CD4-positive, alpha-beta memory T cell (primary cell): Measurements from ENCODE around the gene TIRAP. TPM values are rescaled to one million over a fixed set of nuclear protein-coding genes. Genes with fewer than 3 reads are reported as not detected.

Experiments
- CTCF ChIA-PET: fragments of 350-600 bp; sonication (Branson Sonifier 250); formaldehyde crosslinking; loops from one replicate; lab custom pipeline; 2021; ENCODE audit warnings: inconsistent platforms; ENCODE audit not compliant: partially characterized antibody; lab: Charles Lee
- POLR2A ChIA-PET: fragments of 350-600 bp; sonication (Branson Sonifier 250); formaldehyde crosslinking; loops from one replicate; lab custom pipeline; 2021; ENCODE audit not compliant: partially characterized antibody; lab: Charles Lee
- DNase-seq, 5 donors: peaks; one replicate each; pipeline versions ENCODE4 v3.0.0 to v3.0.0-alpha.2; 2020 to 2022; ENCODE audit warnings: mixed read lengths in 1 of 5
- H3K27ac ChIP-seq: one replicate; pipeline ENCODE4 v1.7.0; 2013; ENCODE audit warnings: low read depth, low read length
- H3K27me3 ChIP-seq: 2 replicates; pipeline ENCODE4 v1.7.0; 2013; ENCODE audit warnings: mild to moderate bottlenecking, low read length, moderate library complexity; ENCODE audit not compliant: insufficient read depth
- H3K36me3 ChIP-seq: 2 replicates; pipeline ENCODE4 v1.7.0; 2013; ENCODE audit warnings: mild to moderate bottlenecking, low read length, moderate library complexity; ENCODE audit not compliant: insufficient read depth
- H3K4me1 ChIP-seq: 2 replicates; pipeline ENCODE4 v1.7.0; 2013; ENCODE audit warnings: mild to moderate bottlenecking, low read length, moderate library complexity; ENCODE audit not compliant: insufficient read depth
- H3K4me3 ChIP-seq, 2 donors: one replicate each; pipeline ENCODE4 v1.7.0; 2013; ENCODE audit warnings: low read length in 2 of 2, mild to moderate bottlenecking in 1 of 2
- H3K9me3 ChIP-seq, 2 donors: one replicate each; pipeline ENCODE4 v1.7.0; 2013; ENCODE audit warnings: low read length in 2 of 2, control low read depth in 1 of 2; ENCODE audit not compliant: control insufficient read depth in 1 of 2
- H3K27ac Mint-ChIP-seq, 7 donors: one replicate each; pipeline ENCODE4 v1.8.0; 2020 to 2021; ENCODE audit warnings: mixed read lengths in 7 of 7, mild to moderate bottlenecking in 6 of 7, inconsistent platforms in 3 of 7, moderate library complexity in 3 of 7
- H3K27me3 Mint-ChIP-seq, 2 donors: one replicate each; pipeline ENCODE4 v1.8.0; 2020 to 2021; ENCODE audit warnings: mixed read lengths in 2 of 2
- H3K36me3 Mint-ChIP-seq, 2 donors: one replicate each; pipeline ENCODE4 v1.8.0; 2020 to 2021; ENCODE audit warnings: mixed read lengths in 2 of 2, inconsistent platforms in 1 of 2, mild to moderate bottlenecking in 1 of 2
- H3K4me1 Mint-ChIP-seq, 4 donors: one replicate each; pipeline ENCODE4 v1.8.0; 2020 to 2021; ENCODE audit warnings: mixed read lengths in 4 of 4, mild to moderate bottlenecking in 1 of 4
- H3K4me3 Mint-ChIP-seq, 8 donors: one replicate each; pipeline ENCODE4 v1.8.0; 2020 to 2021; ENCODE audit warnings: mixed read lengths in 8 of 8, mild to moderate bottlenecking in 7 of 8, moderate library complexity in 6 of 8, inconsistent platforms in 3 of 8
- H3K9me3 Mint-ChIP-seq, 8 donors: one replicate each; pipeline ENCODE4 v1.8.0; 2020 to 2021; ENCODE audit warnings: mixed read lengths in 8 of 8, mild to moderate bottlenecking in 5 of 8, inconsistent platforms in 3 of 8, moderate library complexity in 1 of 8
- intact Hi-C: fragments of 100-400 bp; cut with micrococcal nuclease; formaldehyde crosslinking; loops from one replicate; pipeline ENCODE4 v1.15.1; 2023
- polyA plus RNA-seq, 2 donors: library from polyadenylated mRNA; unstranded; fragments of 300-500 nt; fragmentation: Illumina TruSeq; gene quantifications; one replicate each; pipeline ENCODE4 v1.2.3, GENCODE V29; 2021
- total RNA-seq, 2 experiments: library from RNA; stranded (reverse); gene quantifications; one replicate each; pipeline ENCODE4 v1.2.3, GENCODE V29; 2021

The TIRAP gene
- total and polyA plus RNA-seq, 4 experiments from 2014 or later = 5.9 to 27.4 (median 19.1) TPM

- peak overlapping the region in 2 of 7 donors; percentile 52 to 53 for H3K27ac Mint-ChIP-seq
- ChIA-PET POLR2A (no interaction called here), CTCF (no interaction called here)
- no peak for DNase-seq
- intact Hi-C loops = no loop called here
- Histone ChIP-seq H3K27me3 (no peaks in the 10 kb centered on the region), H3K27ac (no peak overlapping the region), H3K4me1 (no peaks in the 10 kb centered on the region), H3K9me3 (no peaks in the 10 kb centered on the region), H3K36me3 (peaks cover 15% of the 10 kb centered on the region), H3K4me3 (no peak overlapping the region)
- H3K27me3 Mint-ChIP-seq = no peaks in the 10 kb centered on the region
- H3K4me3 Mint-ChIP-seq = no peak overlapping the region
- no peaks in the 10 kb centered on the region for H3K9me3 Mint-ChIP-seq
- peaks cover 18 to 47% of the 10 kb centered on the region in 2 donors for H3K36me3 Mint-ChIP-seq
- peaks cover 7 to 20% (median 16%) of the 10 kb centered on the region in 4 donors for H3K4me1 Mint-ChIP-seq
These were observed 44.5 kb downstream of the TIRAP start for GRCh38 chr11:126327281-126328000.

DNA sequence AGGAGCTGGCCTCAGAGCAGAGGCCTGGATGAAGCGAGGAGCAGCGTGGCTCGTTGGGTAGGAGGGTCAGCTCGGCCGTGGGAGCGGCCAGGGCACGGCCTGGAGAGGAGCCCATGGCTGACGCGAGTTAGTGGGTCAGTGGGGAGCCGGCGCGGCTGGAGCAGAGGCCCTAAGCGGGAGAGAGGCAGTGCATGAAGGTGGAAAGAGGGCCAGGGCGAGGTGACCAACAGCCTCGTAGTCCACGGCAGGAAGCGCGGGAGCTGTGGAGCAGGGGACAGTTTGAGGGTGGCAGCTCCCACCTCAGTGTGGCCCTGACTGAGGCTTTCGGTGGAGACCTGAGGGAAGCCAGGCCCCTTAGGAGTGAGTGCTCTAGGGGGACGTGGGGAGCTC lies 45.1 kb downstream of the TIRAP start:
- no peaks in the 10 kb centered on the region for H3K4me1 ChIP-seq
- H3K36me3 ChIP-seq = peaks cover 21% of the 10 kb centered on the region
- Mint-ChIP-seq H3K4me3 (peak overlapping the region in 1 of 8 donors; percentile 23), H3K27me3 (no peaks in the 10 kb centered on the region), H3K9me3 (no peaks in the 10 kb centered on the region), H3K4me1 (peaks cover 7 to 20% (median 16%) of the 10 kb centered on the region in 4 donors), H3K36me3 (peaks cover 21 to 52% of the 10 kb centered on the region in 2 donors), H3K27ac (no peak overlapping the region)
- no peaks in the 10 kb centered on the region for H3K27me3 ChIP-seq
- H3K4me3 ChIP-seq = no peak overlapping the region
- CTCF ChIA-PET = no interaction called here
- DNase-seq = no peak
- H3K27ac ChIP-seq = no peak overlapping the region
- H3K9me3 ChIP-seq = no peaks in the 10 kb centered on the region
- POLR2A ChIA-PET = no interaction called here
- intact Hi-C loops = no loop called here

GRCh38 chr11:126328444-126328843 lies 45.6 kb downstream of the TIRAP start:
- Mint-ChIP-seq H3K36me3 (peaks cover 26 to 57% of the 10 kb centered on the region in 2 donors), H3K27me3 (no peaks in the 10 kb centered on the region), H3K4me3 (no peak overlapping the region), H3K4me1 (peaks cover 7 to 20% (median 16%) of the 10 kb centered on the region in 4 donors), H3K27ac (no peak overlapping the region), H3K9me3 (no peaks in the 10 kb centered on the region)
- no peak overlapping the region for H3K27ac ChIP-seq
- intact Hi-C loops = no loop called here
- CTCF ChIA-PET = no interaction called here
- POLR2A ChIA-PET = no interaction called here
- H3K27me3 ChIP-seq = no peaks in the 10 kb centered on the region
- H3K4me3 ChIP-seq = no peak overlapping the region
- no peak for DNase-seq
- H3K4me1 ChIP-seq = no peaks in the 10 kb centered on the region
- H3K36me3 ChIP-seq = peaks cover 25% of the 10 kb centered on the region
- H3K9me3 ChIP-seq = no peaks in the 10 kb centered on the region

DNA sequence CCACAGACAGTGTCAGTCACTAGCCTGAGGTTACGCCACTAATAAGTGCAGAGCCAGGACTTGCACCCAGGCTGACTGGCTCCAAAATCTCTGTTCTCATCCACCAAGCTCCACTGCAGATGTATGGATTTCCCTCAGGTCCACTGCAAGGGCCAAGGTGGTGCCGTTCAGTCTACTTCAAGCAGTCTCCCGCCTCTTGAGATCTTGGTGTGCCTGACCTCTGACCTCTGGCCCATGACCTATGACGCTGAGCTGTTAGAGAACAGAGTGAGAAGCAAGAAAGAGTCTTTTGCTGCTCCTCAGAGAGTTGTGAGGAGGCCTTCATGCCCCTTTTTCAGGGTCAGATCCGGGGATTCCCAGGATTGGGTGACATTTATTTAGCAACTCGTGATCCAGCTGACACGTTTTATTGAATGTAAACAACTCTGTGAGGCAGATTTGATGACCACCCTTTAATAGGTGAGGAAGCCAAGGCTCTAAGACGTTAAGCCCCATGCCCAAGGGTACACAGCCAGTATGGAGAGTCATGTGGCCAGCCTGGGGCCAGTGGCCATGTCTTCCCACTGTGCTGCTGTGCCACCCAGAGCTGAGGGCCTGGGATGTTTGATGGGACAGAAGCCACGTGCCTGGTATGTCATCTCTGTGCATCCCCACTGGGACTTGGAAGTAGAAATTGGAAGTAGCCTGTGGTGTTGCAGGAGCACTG lies 46.2 kb downstream of the TIRAP start:
- Mint-ChIP-seq H3K4me3 (no peak overlapping the region), H3K36me3 (peaks cover 31 to 62% of the 10 kb centered on the region in 2 donors)
- intact Hi-C loops = no loop called here

DNA sequence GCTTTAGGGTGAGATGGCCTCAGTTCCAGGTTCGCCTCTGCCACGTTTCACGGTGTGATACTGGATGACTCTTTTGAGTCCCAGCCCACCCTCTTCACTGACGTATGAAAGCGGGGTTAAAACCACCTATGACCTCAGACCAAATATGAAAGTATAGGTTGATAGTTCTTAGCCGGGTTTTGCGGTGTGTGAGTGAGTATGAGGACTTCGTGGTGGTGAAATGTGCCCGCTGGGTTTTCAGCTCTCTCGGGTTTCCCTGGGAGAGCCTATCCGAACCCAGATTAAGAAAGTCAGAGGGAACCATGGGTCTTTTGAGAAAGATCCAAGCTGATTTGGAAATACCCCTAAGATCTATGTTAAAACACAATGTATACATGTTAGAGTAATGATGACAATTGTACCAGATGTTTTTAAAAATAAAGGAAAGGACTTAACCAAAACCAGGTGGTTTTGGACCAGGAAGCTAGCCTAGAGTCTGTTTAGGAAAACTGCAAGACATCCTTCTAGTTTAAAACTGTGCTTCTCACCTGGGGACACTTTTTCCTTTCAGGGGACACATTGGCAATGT lies 46.8 kb downstream of the TIRAP start:
- intact Hi-C loops = no loop called here
- Histone ChIP-seq H3K9me3 (no peaks in the 10 kb centered on the region), H3K4me3 (no peak overlapping the region), H3K27ac (no peak overlapping the region), H3K27me3 (no peaks in the 10 kb centered on the region), H3K36me3 (peaks cover 30% of the 10 kb centered on the region), H3K4me1 (no peaks in the 10 kb centered on the region)
- peaks cover 31 to 64% of the 10 kb centered on the region in 2 donors for H3K36me3 Mint-ChIP-seq
- POLR2A ChIA-PET = no interaction called here
- CTCF ChIA-PET = interaction anchor here (1.1 to 1.4 kb wide), 2 partner anchors 12 to 151 kb away, joined by 3 to 4 read pairs; no protein-coding TSS in a partner anchor
- DNase-seq = peak in 1 of 5 donors; percentile 19
- H3K9me3 Mint-ChIP-seq = no peaks in the 10 kb centered on the region
- peaks cover 9 to 20% (median 16%) of the 10 kb centered on the region in 4 donors for H3K4me1 Mint-ChIP-seq
- H3K4me3 Mint-ChIP-seq = no peak overlapping the region
- no peaks in the 10 kb centered on the region for H3K27me3 Mint-ChIP-seq
- peak overlapping the region in 2 of 7 donors; percentile 61 to 90 for H3K27ac Mint-ChIP-seq

More for the DNA sequence above, 46.2 kb downstream of the TIRAP start:
- Histone ChIP-seq H3K27ac (no peak overlapping the region), H3K9me3 (no peaks in the 10 kb centered on the region), H3K27me3 (no peaks in the 10 kb centered on the region), H3K4me3 (no peak overlapping the region), H3K4me1 (no peaks in the 10 kb centered on the region), H3K36me3 (peaks cover 30% of the 10 kb centered on the region)
- no peaks in the 10 kb centered on the region for H3K9me3 Mint-ChIP-seq
- H3K27me3 Mint-ChIP-seq = no peaks in the 10 kb centered on the region
- H3K4me1 Mint-ChIP-seq = peaks cover 9 to 20% (median 16%) of the 10 kb centered on the region in 4 donors
- peak overlapping the region in 5 of 7 donors; percentile 17 to 90 (median 61) for H3K27ac Mint-ChIP-seq
- CTCF ChIA-PET = interaction anchor here (1.4 kb wide), 1 partner anchor 152 kb away, joined by 4 read pairs; no protein-coding TSS in a partner anchor
- POLR2A ChIA-PET = no interaction called here
- no peak for DNase-seq

- DNase-seq = no peak
- Histone ChIP-seq H3K27me3 (no peaks in the 10 kb centered on the region), H3K36me3 (peaks cover 36% of the 10 kb centered on the region), H3K9me3 (no peaks in the 10 kb centered on the region), H3K4me3 (no peak overlapping the region), H3K27ac (no peak overlapping the region), H3K4me1 (no peaks in the 10 kb centered on the region)
- CTCF ChIA-PET = interaction anchor here (1.3 kb wide), 1 partner anchor 149 kb away, joined by 3 read pairs; no protein-coding TSS in a partner anchor
- Mint-ChIP-seq H3K36me3 (peaks cover 33 to 70% of the 10 kb centered on the region in 2 donors), H3K4me3 (no peak overlapping the region), H3K4me1 (peaks cover 5 to 20% (median 14%) of the 10 kb centered on the region in 4 donors), H3K27me3 (no peaks in the 10 kb centered on the region), H3K9me3 (no peaks in the 10 kb centered on the region), H3K27ac (no peak overlapping the region)
- POLR2A ChIA-PET = no interaction called here
- intact Hi-C loops = no loop called here
These were observed 48.4 kb downstream of the TIRAP start for GRCh38 chr11:126331286-126331685.

- Histone ChIP-seq H3K27me3 (no peaks in the 10 kb centered on the region), H3K27ac (no peak overlapping the region), H3K9me3 (no peaks in the 10 kb centered on the region), H3K36me3 (peaks cover 36% of the 10 kb centered on the region), H3K4me3 (no peak overlapping the region), H3K4me1 (no peaks in the 10 kb centered on the region)
- ChIA-PET POLR2A (no interaction called here), CTCF (interaction anchor here (1.3 kb wide), 1 partner anchor 148 kb away, joined by 3 read pairs; no protein-coding TSS in a partner anchor)
- intact Hi-C loops = no loop called here
- no peaks in the 10 kb centered on the region for H3K27me3 Mint-ChIP-seq
- H3K4me1 Mint-ChIP-seq = peaks cover 5 to 17% (median 13%) of the 10 kb centered on the region in 4 donors
- no peak for DNase-seq
- H3K9me3 Mint-ChIP-seq = no peaks in the 10 kb centered on the region
- H3K36me3 Mint-ChIP-seq = peaks cover 34 to 70% of the 10 kb centered on the region in 2 donors
- H3K4me3 Mint-ChIP-seq = no peak overlapping the region
- peak overlapping the region in 2 of 7 donors; percentile 36 to 59 for H3K27ac Mint-ChIP-seq
These were observed 49.4 kb downstream of the TIRAP start for GRCh38 chr11:126332221-126332711.
